Activated T-cell treated with anti-CD3 and anti-CD28 coated beads, Interleukin-2, amount 50 U/mL, for 48 hours (primary cell): ENCODE measurements around the gene ZNF488.
"Not testable (repeated sequence)": the region's sequence is repeated elsewhere in the genome, so short reads cannot be mapped to it uniquely, and the experiment has no call there.

ENCODE experiments used
- DNase-seq, 2 experiments: peaks; one replicate each; pipeline ENCODE4 v3.0.0-alpha.2; 2020

Gene ZNF488

GRCh38 chr10:47384148-47384921 is at the start of gene ZNF488:
TSS of gene ZNF488 (minus strand) at chr10:47384293. CDS start at chr10:47368829, 15,464 bp downstream.
- DNase-seq = peak; percentile 86 to 89

- DNase-seq = peak in 1 of 2 experiments; percentile 7
Observed at GRCh38 chr10:47425813-47426419, 41.8 kb upstream of the ZNF488 start.

- DNase-seq = peak in 1 of 2 experiments; percentile 10
Observed at GRCh38 chr10:47424231-47424630, 40.1 kb upstream of the ZNF488 start.

GRCh38 chr10:47423476-47423875 is 39.4 kb upstream of the ZNF488 start:
- no peak for DNase-seq

- no peak for DNase-seq
Observed at GRCh38 chr10:47421057-47421952, 37.2 kb upstream of the ZNF488 start.

- no peak for DNase-seq
Observed at GRCh38 chr10:47420305-47421056, 36.4 kb upstream of the ZNF488 start.

GRCh38 chr10:47419421-47419820 is 35.3 kb upstream of the ZNF488 start:
- no peak for DNase-seq

- peak in 1 of 2 experiments; percentile 7 for DNase-seq
Observed at GRCh38 chr10:47418966-47419365, 34.9 kb upstream of the ZNF488 start.

- DNase-seq = peak in 1 of 2 experiments; percentile 10
Observed at GRCh38 chr10:47418321-47418720, 34.2 kb upstream of the ZNF488 start.

GRCh38 chr10:47416305-47417218 is 32.5 kb upstream of the ZNF488 start:
- not testable (repeated sequence) for DNase-seq

GRCh38 chr10:47415520-47416304 is 31.6 kb upstream of the ZNF488 start:
- peak in 1 of 2 experiments; percentile 39 for DNase-seq

- peak in 1 of 2 experiments; percentile 7 for DNase-seq
Observed at GRCh38 chr10:47414752-47415519, 30.8 kb upstream of the ZNF488 start.

GRCh38 chr10:47414227-47414592 is 30.1 kb upstream of the ZNF488 start:
- peak in 1 of 2 experiments; percentile 11 for DNase-seq

- DNase-seq = no peak
Observed at GRCh38 chr10:47413531-47414226, 29.6 kb upstream of the ZNF488 start.

GRCh38 chr10:47412869-47413268 is 28.8 kb upstream of the ZNF488 start:
- no peak for DNase-seq

- DNase-seq = no peak
Observed at GRCh38 chr10:47412177-47412730, 28.2 kb upstream of the ZNF488 start.

GRCh38 chr10:47410862-47411261 is 26.8 kb upstream of the ZNF488 start:
- no peak for DNase-seq

- DNase-seq = no peak
Observed at GRCh38 chr10:47410271-47410670, 26.2 kb upstream of the ZNF488 start.

GRCh38 chr10:47409866-47410256 is 25.8 kb upstream of the ZNF488 start:
- peak in 1 of 2 experiments; percentile 9 for DNase-seq
